ENCODE data around the gene ENPP6. TPM values are rescaled to one million over a fixed set of nuclear protein-coding genes. Genes with fewer than 3 reads are reported as not detected.
A peak's percentile ranks its signal among the peaks of the same experiment; 100 is the strongest.

Gene ENPP6
- total RNA-seq, 1 donor from 2014 or later: not detected

DNA sequence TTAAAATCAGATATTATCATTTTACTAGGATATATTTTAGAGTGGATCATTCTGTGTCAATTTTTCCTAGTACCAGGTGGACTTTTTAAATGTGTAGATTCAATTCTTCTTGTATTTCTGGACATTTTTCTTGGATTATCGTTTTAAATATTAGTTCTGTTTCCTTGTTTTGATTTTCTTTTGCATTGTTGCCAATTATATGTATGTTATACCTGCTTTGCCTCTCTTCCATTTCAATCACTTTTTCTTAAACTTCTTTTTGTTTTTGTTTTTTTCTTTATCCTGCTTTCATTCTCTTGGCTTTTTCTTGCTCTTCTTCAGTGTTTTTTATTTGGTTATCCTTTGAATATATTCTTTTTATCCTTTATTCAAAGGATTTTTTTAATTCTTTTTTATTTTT lies 171.5 kb downstream of the ENPP6 start:
- ATAC-seq (ENCODE audit: poor library complexity) (no peak), DNase-seq (no peak)
- intact Hi-C loops (cut with DNase I): no loop called here

DNA sequence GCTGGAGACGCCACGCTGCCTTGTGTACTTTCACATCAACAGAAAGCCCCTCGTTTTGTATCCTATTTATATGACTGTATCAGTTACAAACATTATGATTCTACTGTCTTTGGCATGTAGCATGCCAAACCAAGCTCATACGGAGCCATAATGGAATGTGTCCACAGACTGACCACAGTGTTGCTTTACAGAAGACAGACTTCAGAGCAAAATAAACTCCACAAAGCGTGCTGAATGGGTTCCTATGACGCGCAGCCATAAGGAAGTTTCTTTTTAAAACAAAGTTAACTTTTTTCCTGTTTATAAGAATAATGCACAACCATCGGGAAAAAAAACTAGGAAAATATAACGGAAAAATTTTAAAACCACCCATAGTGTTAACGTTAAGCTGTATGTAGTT lies 176.5 kb downstream of the ENPP6 start:
- no peak for ATAC-seq (ENCODE audit: poor library complexity)
- no peak for DNase-seq
- intact Hi-C loops (cut with DNase I): no loop called here

DNA sequence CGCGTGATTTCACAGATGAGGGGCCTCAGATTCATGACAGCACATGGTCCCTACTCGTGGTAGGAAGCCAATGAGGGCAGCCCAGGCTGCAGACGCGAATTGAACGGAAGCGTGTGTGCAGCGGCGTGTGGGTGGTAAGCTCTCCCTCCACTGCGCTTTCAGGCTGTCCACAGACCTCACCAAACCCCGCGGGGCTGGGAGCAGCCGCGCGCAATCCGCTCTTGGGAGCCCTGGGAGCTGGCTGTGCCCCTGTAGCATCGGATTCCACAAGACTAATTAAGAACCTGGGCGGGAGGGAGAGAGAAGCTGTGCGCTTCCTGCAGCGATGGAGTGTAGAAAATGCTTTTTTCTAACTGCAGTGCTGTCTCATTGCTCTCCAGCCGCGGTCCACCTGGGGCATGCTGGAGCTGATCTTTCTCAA lies 177.7 kb downstream of the ENPP6 start:
- DNase-seq (no peak), ATAC-seq (ENCODE audit: poor library complexity) (peak; percentile 57)
- intact Hi-C loops (cut with DNase I): no loop called here

All from Right ventricle myocardium superior (tissue), 1 donor.